HL-60/S4 treated with retinoic acid at 250 ng/mL for 4 days and 3 days (cell line): ENCODE measurements around the gene ANKS1A.

ENCODE experiments used
- in situ Hi-C: fragments of 300-500 bp; cut with MboI; formaldehyde crosslinking; loops from 2 replicates; pipeline ENCODE4 v1.7.0; 2022; ENCODE audit warnings: low sequenced_read_pairs

Gene ANKS1A

GRCh38 chr6:35049156-35049735 lies 160.2 kb downstream of the ANKS1A start:
- in situ Hi-C loops = no loop called here

GRCh38 chr6:35049900-35050756 lies 161.1 kb downstream of the ANKS1A start:
- in situ Hi-C loops = no loop called here

GRCh38 chr6:35050757-35051330 lies 161.8 kb downstream of the ANKS1A start:
- in situ Hi-C loops = no loop called here

GRCh38 chr6:35051396-35051795 lies 162.3 kb downstream of the ANKS1A start:
- in situ Hi-C loops = no loop called here

GRCh38 chr6:35051997-35052583 lies 163.0 kb downstream of the ANKS1A start:
- in situ Hi-C loops = no loop called here

- in situ Hi-C loops = no loop called here
These were observed 163.9 kb downstream of the ANKS1A start for GRCh38 chr6:35052694-35053565.

GRCh38 chr6:35053701-35054100 lies 164.6 kb downstream of the ANKS1A start:
- in situ Hi-C loops = no loop called here

GRCh38 chr6:35054106-35054742 lies 165.2 kb downstream of the ANKS1A start:
- in situ Hi-C loops = no loop called here

- in situ Hi-C loops = no loop called here
These were observed 165.7 kb downstream of the ANKS1A start for GRCh38 chr6:35054743-35055130.

GRCh38 chr6:35055891-35056290 lies 166.8 kb downstream of the ANKS1A start:
- in situ Hi-C loops = no loop called here

GRCh38 chr6:35056952-35057351 lies 167.9 kb downstream of the ANKS1A start:
- in situ Hi-C loops = no loop called here

GRCh38 chr6:35057449-35058357 lies 168.6 kb downstream of the ANKS1A start:
- in situ Hi-C loops = no loop called here

GRCh38 chr6:35058358-35058675 lies 169.3 kb downstream of the ANKS1A start:
- in situ Hi-C loops = no loop called here

- in situ Hi-C loops = no loop called here
These were observed 169.9 kb downstream of the ANKS1A start for GRCh38 chr6:35058865-35059522.

- in situ Hi-C loops = no loop called here
These were observed 170.7 kb downstream of the ANKS1A start for GRCh38 chr6:35059596-35060345.

GRCh38 chr6:35061102-35061615 lies 172.1 kb downstream of the ANKS1A start:
- in situ Hi-C loops = no loop called here

- in situ Hi-C loops = no loop called here
These were observed 172.8 kb downstream of the ANKS1A start for GRCh38 chr6:35061651-35062410.
